Diencephalon (tissue), 1 donor: Measurements from ENCODE around the gene TPST2. TPM values are rescaled to one million over a fixed set of nuclear protein-coding genes. Genes with fewer than 3 reads are reported as not detected.

Experiments
- small RNA-seq: library from RNA; depleted of rRNA; stranded (forward); fragments of <200 nt; gene quantifications from one replicate; pipeline ENCODE3, GENCODE V24; 2014
- total RNA-seq: library from RNA; depleted of rRNA; stranded (reverse); fragments of >200 nt; gene quantifications from one replicate; pipeline ENCODE4 v1.2.3, GENCODE V29; 2014

TPST2 gene
- 10.4 TPM for total RNA-seq

DNA sequence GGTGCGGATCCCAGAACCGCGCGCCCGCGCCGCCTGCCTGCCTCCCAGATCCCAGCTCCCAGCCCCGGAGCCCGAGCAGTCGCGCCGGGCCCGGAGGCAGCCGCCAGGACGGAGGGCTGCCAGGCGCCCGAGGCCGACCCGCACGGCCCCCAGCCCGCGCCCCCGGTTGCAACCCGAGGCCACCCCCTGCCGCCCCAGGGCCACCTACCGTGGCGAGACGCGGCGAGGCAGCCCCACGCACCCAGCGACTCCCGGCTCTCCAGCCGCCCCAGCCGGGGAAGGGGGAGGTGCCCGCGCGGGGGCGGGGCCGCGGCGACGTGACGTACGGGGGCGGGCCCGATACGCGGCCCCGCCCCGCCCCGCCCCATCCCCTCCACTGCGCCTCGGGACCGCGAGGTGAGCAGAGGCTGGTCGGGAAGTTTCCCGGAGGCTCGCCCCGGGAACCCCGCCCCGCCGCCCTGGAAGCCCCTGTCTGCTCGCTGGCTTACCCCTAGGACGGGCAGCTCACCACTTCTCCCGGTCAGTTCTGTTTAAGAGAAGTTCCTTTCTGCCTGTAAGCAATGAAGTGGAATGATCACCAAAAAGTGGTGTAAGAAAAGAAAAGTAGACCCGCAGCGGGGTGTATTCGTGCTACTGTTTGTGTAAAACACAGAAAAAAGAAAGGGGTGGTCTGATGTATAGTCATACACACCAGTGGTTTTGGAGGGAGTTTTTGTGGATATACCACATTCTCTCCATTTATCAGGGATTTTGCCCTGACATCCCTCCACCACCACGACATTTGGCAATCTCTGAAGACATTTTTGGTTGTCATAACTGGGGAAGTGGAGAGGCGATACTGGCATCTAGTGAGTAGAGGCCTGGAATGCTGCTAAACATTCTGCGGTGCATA, at the start of gene TPST2:
TPST2 (minus strand) TSS at position 288 of the 892 bp plus-strand sequence. CDS start 48,502 bp downstream, outside the sequence.

DNA sequence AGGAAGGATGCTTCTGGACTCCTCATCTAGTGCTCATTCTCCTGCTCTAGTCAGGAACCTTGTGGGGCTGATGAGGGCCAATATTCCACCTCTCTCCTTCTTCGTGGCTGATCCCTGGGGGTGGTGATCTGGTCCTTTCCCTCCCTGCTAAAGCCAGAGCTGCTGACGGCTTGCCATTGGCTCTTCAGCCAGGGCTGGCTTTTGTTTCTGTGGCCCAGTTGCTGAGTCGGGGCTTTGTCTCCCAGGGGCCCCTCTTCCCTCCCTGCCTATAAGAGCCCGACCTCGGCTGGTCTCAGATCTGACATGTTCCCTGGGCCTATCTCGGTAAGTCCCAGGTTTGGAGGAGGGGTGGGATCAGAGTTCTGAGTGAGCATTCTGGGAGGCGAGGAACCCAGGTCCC, 31.7 kb upstream of the TPST2 start, which contains the start of gene CRYBA4:
CRYBA4 (plus strand) TSS at position 301 of the 400 bp plus-strand sequence. CDS start 634 bp downstream, outside the sequence.

DNA sequence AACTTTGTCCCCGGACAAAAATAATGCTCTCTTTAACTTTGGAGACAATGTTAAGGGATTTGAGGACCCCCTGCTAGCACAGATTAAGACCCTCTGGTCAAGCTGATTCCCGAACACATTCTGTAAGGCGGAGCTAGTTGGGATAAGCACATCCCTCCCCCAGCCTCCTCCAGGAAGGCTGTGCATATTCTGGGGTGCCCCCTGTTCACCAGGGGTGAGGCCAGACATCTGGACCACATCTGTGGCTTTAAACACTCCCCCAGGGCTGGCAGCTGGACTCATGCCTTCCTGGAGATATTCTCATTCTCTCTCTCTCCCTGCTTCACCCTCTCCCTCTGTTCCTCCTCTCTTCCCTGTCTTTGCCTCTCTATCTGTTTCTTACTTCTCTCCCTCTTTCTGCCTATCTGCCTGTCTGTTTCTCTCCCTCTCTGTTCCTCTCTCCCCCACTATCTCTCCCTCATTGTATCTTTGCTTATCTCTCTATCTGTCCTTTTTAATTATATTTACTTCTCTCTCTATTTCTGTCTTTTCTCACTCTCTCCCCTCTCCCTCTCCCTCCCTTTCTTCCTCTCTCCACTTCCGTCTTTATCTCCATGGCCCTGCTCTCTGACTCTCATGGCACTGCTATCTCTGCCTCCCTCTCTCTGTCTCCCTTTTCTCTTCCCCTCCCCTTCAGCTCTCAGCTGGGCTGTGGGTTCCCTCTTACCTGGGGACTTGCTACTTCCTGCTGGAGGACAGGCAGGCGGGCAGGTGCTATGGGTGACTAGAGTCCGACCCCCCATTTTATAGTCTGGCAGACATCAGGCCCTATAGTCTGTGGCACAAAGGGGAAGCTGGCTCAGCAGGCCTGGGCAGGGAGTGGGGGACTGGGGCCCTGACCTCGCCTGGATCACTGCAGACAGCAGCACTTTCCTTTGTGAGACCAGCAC, 27.6 kb upstream of the TPST2 start, which contains the start of gene CRYBB1:
CRYBB1 (minus strand) TSS at position 757 of the 929 bp plus-strand sequence. CDS start 1,708 bp downstream, outside the sequence.

DNA sequence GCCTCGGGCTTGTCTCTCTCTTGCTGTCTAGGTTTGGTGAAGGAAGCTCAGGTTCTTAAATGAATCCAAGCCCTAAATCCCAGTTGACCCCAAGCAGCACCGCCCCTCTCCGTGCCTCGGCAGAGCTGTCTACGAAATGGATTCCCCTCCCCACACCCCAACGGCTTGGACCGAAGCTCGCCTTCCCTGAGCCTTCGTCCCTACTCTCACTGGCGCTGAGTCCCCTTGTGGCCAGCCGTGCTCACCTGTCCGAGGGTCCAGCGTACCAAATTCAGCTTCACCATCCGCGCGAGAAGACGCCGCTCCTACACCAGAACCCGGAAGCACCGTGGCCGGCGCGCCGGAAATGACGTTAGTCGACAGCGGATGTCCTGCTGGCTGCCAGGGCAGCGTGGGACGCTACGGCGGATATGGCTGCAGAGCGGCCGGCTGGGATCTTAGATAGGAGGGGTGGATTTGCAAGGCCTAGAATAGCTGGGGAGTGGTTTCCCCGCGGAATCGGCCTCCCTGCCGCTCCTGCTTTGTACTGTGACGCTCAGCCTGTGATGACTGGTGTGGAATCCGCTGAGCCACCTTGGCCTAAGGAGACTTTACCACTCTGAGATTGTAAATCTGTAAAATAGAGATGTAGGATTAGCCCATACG, 77.7 kb downstream of the TPST2 start, which contains the start of gene TFIP11:
TFIP11 (minus strand) TSS at position 325 of the 645 bp plus-strand sequence. CDS start 2,201 bp downstream, outside the sequence.

DNA sequence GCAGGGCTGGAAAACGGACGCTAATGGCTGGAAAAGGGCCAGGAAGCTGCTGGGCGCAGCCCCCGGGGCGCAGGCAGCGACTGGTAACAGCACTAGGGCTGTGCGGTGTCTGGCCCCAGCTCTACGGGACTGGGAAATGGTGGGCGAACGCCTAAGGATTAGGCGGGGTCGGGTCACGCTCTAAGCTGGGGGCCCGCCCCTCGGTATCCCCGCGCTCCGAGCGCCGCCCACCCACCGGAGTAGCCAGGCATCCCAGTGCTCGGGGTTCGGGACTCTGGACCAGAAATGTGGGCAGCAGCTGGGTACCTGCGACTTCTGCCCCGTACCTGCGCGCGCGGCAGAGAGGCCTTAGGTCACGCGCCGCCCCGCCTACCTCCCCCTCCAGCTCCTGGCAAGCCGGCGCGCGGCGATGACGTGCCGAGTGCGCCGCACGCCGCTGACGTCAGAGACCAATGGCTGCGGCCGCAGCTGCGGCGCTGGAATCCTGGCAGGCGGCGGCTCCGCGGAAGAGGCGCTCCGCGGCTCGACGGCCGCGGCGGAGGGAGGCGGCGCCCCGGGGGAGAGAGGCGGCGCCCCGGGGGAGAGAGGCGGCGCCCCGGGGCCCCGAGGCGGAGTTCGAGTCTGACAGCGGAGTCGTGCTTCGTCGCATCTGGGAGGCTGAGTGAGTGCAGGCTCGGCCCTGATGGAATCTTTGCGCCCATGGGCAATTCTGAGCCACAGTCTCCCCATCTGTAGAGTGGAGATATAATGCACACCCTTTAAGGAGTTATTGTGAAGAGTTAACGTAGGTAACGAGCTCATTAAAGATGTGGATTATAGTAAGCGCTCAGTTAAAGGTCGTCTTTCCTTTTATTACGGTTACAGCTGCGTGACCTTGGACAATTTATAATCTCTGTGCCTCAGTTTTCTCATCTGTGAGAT, 106.2 kb downstream of the TPST2 start, which contains the start of the genes HPS4 and SRRD:
HPS4 (minus strand) TSS at position 345 of the 921 bp plus-strand sequence. CDS start 2,021 bp downstream, outside the sequence.
SRRD (plus strand) TSS at position 439 of the 921 bp plus-strand sequence; CDS start at position 453, 14 bp downstream.

Small RNA genes lying within 50 kb of the gene (small RNA-seq; reads per million reads assigned to genes)
- gene MIR548J: 0.13 reads per million

Other genes starting within 250 kb of the TPST2 start
- 15.5 TPM for gene ASPHD2, start 160.9 kb downstream of the TPST2 start, total RNA-seq
- gene HPS4, start 106.3 kb downstream of the TPST2 start, total RNA-seq: 34.4 TPM
- gene SRRD, start 106.3 kb downstream of the TPST2 start, total RNA-seq: 17.1 TPM
- gene TFIP11, start 77.7 kb downstream of the TPST2 start, total RNA-seq: 36.4 TPM
- gene CRYBB1, start 27.9 kb upstream of the TPST2 start, total RNA-seq: 2.1 TPM
- not detected for gene CRYBA4, start 31.8 kb upstream of the TPST2 start, total RNA-seq
- 125 TPM for gene MIAT, start 67.5 kb upstream of the TPST2 start, total RNA-seq